Brain microvascular endothelial cell (primary cell): Measurements from ENCODE around the gene NLGN4X.
A peak's percentile ranks its signal among the peaks of the same experiment; 100 is the strongest.

Experiments
- DNase-seq: peaks from one replicate; pipeline ENCODE4 v3.0.0-alpha.2; 2020
- H3K27ac ChIP-seq: fragments of 250-450 bp; sonication (Bioruptor Pico); 2 replicates; pipeline ENCODE4 v1.5.1; 2020; ENCODE audit warnings: mild to moderate bottlenecking, moderate library complexity
- H3K27me3 ChIP-seq: fragments of 250-450 bp; sonication (Bioruptor Pico); replicated peaks from 2 replicates; pipeline ENCODE4 v1.5.1; 2020; ENCODE audit warnings: mild to moderate bottlenecking
- H3K36me3 ChIP-seq: fragments of 250-450 bp; sonication (Bioruptor Pico); replicated peaks from 2 replicates; pipeline ENCODE4 v1.5.1; 2020; ENCODE audit warnings: mild to moderate bottlenecking
- H3K4me3 ChIP-seq: 2 replicates; pipeline ENCODE4 v1.5.1; 2011; ENCODE audit warnings: low read depth, mild to moderate bottlenecking, control low read depth, low read length, moderate library complexity
- CTCF ChIP-seq: IDR thresholded peaks from 2 replicates; pipeline ENCODE4 v1.5.1; 2011; ENCODE audit warnings: low read depth, mild to moderate bottlenecking, moderate library complexity, low read length, control low read depth, inconsistent platforms; ENCODE audit errors: missing control alignments
- in situ Hi-C: cut with HindIII; loops from 2 replicates; pipeline ENCODE4 v1.10.0; 2017; ENCODE audit warnings: low sequenced_read_pairs, low pct_ligation_motif_present

Gene NLGN4X

GRCh38 chrX:6227935-6228334 lies 732 bp downstream of the NLGN4X start:
- Histone ChIP-seq H3K27ac (no peak overlapping the region), H3K27me3 (peaks cover 15% of the 10 kb centered on the region), H3K36me3 (no peaks in the 10 kb centered on the region), H3K4me3 (no peak overlapping the region)
- in situ Hi-C loops, result no loop called here
- DNase-seq, result no peak
- TF ChIP-seq CTCF, result no peak

GRCh38 chrX:6227453-6227835 lies 1.2 kb downstream of the NLGN4X start:
- in situ Hi-C loops, result no loop called here
- no peak for DNase-seq
- H3K4me3 ChIP-seq, result peak overlapping the region; percentile 52
- H3K27me3 ChIP-seq, result peaks cover 15% of the 10 kb centered on the region
- H3K36me3 ChIP-seq, result no peaks in the 10 kb centered on the region
- H3K27ac ChIP-seq, result no peak overlapping the region
- no peak for TF ChIP-seq CTCF

GRCh38 chrX:6226596-6227452 lies 1.8 kb downstream of the NLGN4X start:
- in situ Hi-C loops, result no loop called here
- DNase-seq, result no peak
- TF ChIP-seq CTCF, result no peak
- H3K27ac ChIP-seq, result no peak overlapping the region
- peaks cover 15% of the 10 kb centered on the region for H3K27me3 ChIP-seq
- no peaks in the 10 kb centered on the region for H3K36me3 ChIP-seq
- H3K4me3 ChIP-seq, result peak overlapping the region; percentile 52

- DNase-seq, result no peak
- peak; percentile 12 for TF ChIP-seq CTCF
- Histone ChIP-seq H3K36me3 (no peaks in the 10 kb centered on the region), H3K27me3 (peaks cover 15% of the 10 kb centered on the region), H3K27ac (no peak overlapping the region), H3K4me3 (peak overlapping the region; percentile 52)
- in situ Hi-C loops, result no loop called here
Observed at GRCh38 chrX:6225911-6226595, 2.6 kb downstream of the NLGN4X start.

GRCh38 chrX:6225288-6225910 lies 3.3 kb downstream of the NLGN4X start:
- DNase-seq, result no peak
- Histone ChIP-seq H3K27me3 (peaks cover 15% of the 10 kb centered on the region), H3K4me3 (peak overlapping the region; percentile 52), H3K36me3 (no peaks in the 10 kb centered on the region), H3K27ac (no peak overlapping the region)
- no peak for TF ChIP-seq CTCF
- in situ Hi-C loops, result no loop called here
